Effector memory CD8-positive, alpha-beta T cell (primary cell): Measurements from ENCODE around the gene ARHGEF4.
A peak's percentile ranks its signal among the peaks of the same experiment; 100 is the strongest.

Source experiments
- ATAC-seq: fragments of 150-1000 bp; cut with Tn5 transposase; replicated peaks from 2 replicates; pipeline ENCODE4 v1.10.0; 2021; ENCODE audit warnings: mild to moderate bottlenecking, moderate library complexity
- DNase-seq, 3 experiments: peaks; one replicate each; pipeline ENCODE4 v3.0.0; 2021
- H3K27ac Mint-ChIP-seq, 2 donors: one replicate each; pipeline ENCODE4 v1.8.0; 2022; ENCODE audit warnings: mild to moderate bottlenecking in 2 of 2, mixed read lengths in 2 of 2, moderate library complexity in 2 of 2
- H3K27me3 Mint-ChIP-seq, 2 donors: one replicate each; pipeline ENCODE4 v1.8.0; 2022; ENCODE audit warnings: mixed read lengths in 2 of 2
- H3K36me3 Mint-ChIP-seq: one replicate; pipeline ENCODE4 v1.8.0; 2022; ENCODE audit warnings: mild to moderate bottlenecking, moderate library complexity, mixed read lengths; ENCODE audit not compliant: insufficient read depth
- H3K4me1 Mint-ChIP-seq, 2 donors: one replicate each; pipeline ENCODE4 v1.8.0; 2022; ENCODE audit warnings: low read depth in 2 of 2, mixed read lengths in 2 of 2
- H3K4me3 Mint-ChIP-seq, 2 donors: one replicate each; pipeline ENCODE4 v1.8.0; 2022; ENCODE audit warnings: mild to moderate bottlenecking in 2 of 2, mixed read lengths in 2 of 2, moderate library complexity in 2 of 2
- H3K9me3 Mint-ChIP-seq, 2 donors: one replicate each; pipeline ENCODE4 v1.8.0; 2022; ENCODE audit warnings: mixed read lengths in 2 of 2

The ARHGEF4 gene

GRCh38 chr2:130807659-130808385 is 28.9 kb upstream of the ARHGEF4 start:
- DNase-seq (no peak), ATAC-seq (no peak)
- H3K9me3 Mint-ChIP-seq: no peaks in the 10 kb centered on the region
- H3K27me3 Mint-ChIP-seq: peaks cover 15 to 17% of the 10 kb centered on the region in 2 donors
- no peaks in the 10 kb centered on the region for H3K36me3 Mint-ChIP-seq
- H3K4me3 Mint-ChIP-seq: no peak overlapping the region
- no peak overlapping the region for H3K27ac Mint-ChIP-seq
- peaks cover 2 to 10% of the 10 kb centered on the region in 2 donors for H3K4me1 Mint-ChIP-seq

- peaks cover 16 to 17% of the 10 kb centered on the region in 2 donors for H3K27me3 Mint-ChIP-seq
- H3K4me3 Mint-ChIP-seq: no peak overlapping the region
- DNase-seq: no peak
- H3K4me1 Mint-ChIP-seq: peaks cover 2 to 10% of the 10 kb centered on the region in 2 donors
- no peaks in the 10 kb centered on the region for H3K9me3 Mint-ChIP-seq
- ATAC-seq: no peak
- no peaks in the 10 kb centered on the region for H3K36me3 Mint-ChIP-seq
- H3K27ac Mint-ChIP-seq: no peak overlapping the region
Observed at GRCh38 chr2:130808482-130809268, 28.0 kb upstream of the ARHGEF4 start.

- ATAC-seq (no peak), DNase-seq (no peak)
- Mint-ChIP-seq H3K27me3 (peaks cover 24 to 34% of the 10 kb centered on the region in 2 donors), H3K36me3 (no peaks in the 10 kb centered on the region), H3K4me1 (peaks cover 2 to 7% of the 10 kb centered on the region in 2 donors), H3K4me3 (no peak overlapping the region), H3K27ac (peak overlapping the region in 1 of 2 donors; percentile 16), H3K9me3 (no peaks in the 10 kb centered on the region)
Observed at GRCh38 chr2:130810490-130810889, 26.2 kb upstream of the ARHGEF4 start.

GRCh38 chr2:130813722-130814121 is 23.0 kb upstream of the ARHGEF4 start:
- Mint-ChIP-seq H3K9me3 (no peaks in the 10 kb centered on the region), H3K4me1 (peaks cover 0 to 4% of the 10 kb centered on the region in 2 donors), H3K27me3 (peaks cover 23 to 36% of the 10 kb centered on the region in 2 donors), H3K36me3 (no peaks in the 10 kb centered on the region), H3K27ac (no peak overlapping the region), H3K4me3 (no peak overlapping the region)
- DNase-seq: no peak
- no peak for ATAC-seq

GRCh38 chr2:130814931-130815680 is 21.6 kb upstream of the ARHGEF4 start:
- peak overlapping the region in 1 of 2 donors; percentile 22 for H3K27ac Mint-ChIP-seq
- H3K9me3 Mint-ChIP-seq: no peaks in the 10 kb centered on the region

GRCh38 chr2:130818809-130819208 is 17.9 kb upstream of the ARHGEF4 start:
- Mint-ChIP-seq H3K27ac (no peak overlapping the region), H3K4me1 (peaks cover 1% of the 10 kb centered on the region in 2 donors), H3K4me3 (no peak overlapping the region), H3K9me3 (no peaks in the 10 kb centered on the region), H3K27me3 (peaks cover 14 to 30% of the 10 kb centered on the region in 2 donors), H3K36me3 (no peaks in the 10 kb centered on the region)
- DNase-seq: no peak
- ATAC-seq: no peak

More at GRCh38 chr2:130814931-130815680, 21.6 kb upstream of the ARHGEF4 start:
- peaks cover 19 to 32% of the 10 kb centered on the region in 2 donors for H3K27me3 Mint-ChIP-seq
- no peak for DNase-seq
- ATAC-seq: no peak
- peaks cover 0 to 4% of the 10 kb centered on the region in 2 donors for H3K4me1 Mint-ChIP-seq
- no peak overlapping the region for H3K4me3 Mint-ChIP-seq
- no peaks in the 10 kb centered on the region for H3K36me3 Mint-ChIP-seq

- Mint-ChIP-seq H3K36me3 (no peaks in the 10 kb centered on the region), H3K27me3 (peaks cover 10 to 26% of the 10 kb centered on the region in 2 donors), H3K9me3 (no peaks in the 10 kb centered on the region), H3K27ac (no peak overlapping the region), H3K4me3 (no peak overlapping the region), H3K4me1 (peaks cover 5% of the 10 kb centered on the region in 2 donors)
- DNase-seq (no peak), ATAC-seq (no peak)
Observed at GRCh38 chr2:130819226-130819607, 17.5 kb upstream of the ARHGEF4 start.

GRCh38 chr2:130819608-130820278 is 17.0 kb upstream of the ARHGEF4 start:
- no peak overlapping the region for H3K27ac Mint-ChIP-seq
- ATAC-seq (no peak), DNase-seq (no peak)
- no peaks in the 10 kb centered on the region for H3K9me3 Mint-ChIP-seq
- peaks cover 7 to 8% of the 10 kb centered on the region in 2 donors for H3K4me1 Mint-ChIP-seq
- no peaks in the 10 kb centered on the region for H3K36me3 Mint-ChIP-seq
- peaks cover 6 to 21% of the 10 kb centered on the region in 2 donors for H3K27me3 Mint-ChIP-seq
- H3K4me3 Mint-ChIP-seq: no peak overlapping the region

- Mint-ChIP-seq H3K36me3 (no peaks in the 10 kb centered on the region), H3K9me3 (no peaks in the 10 kb centered on the region), H3K27me3 (peaks cover 6 to 15% of the 10 kb centered on the region in 2 donors), H3K4me1 (peaks cover 7 to 8% of the 10 kb centered on the region in 2 donors), H3K27ac (no peak overlapping the region), H3K4me3 (no peak overlapping the region)
- DNase-seq (no peak), ATAC-seq (no peak)
Observed at GRCh38 chr2:130820279-130820861, 16.3 kb upstream of the ARHGEF4 start.

GRCh38 chr2:130821867-130822266 is 14.8 kb upstream of the ARHGEF4 start:
- Mint-ChIP-seq H3K4me1 (peaks cover 7 to 8% of the 10 kb centered on the region in 2 donors), H3K4me3 (no peak overlapping the region), H3K27ac (peak overlapping the region; percentile 71 to 77), H3K36me3 (no peaks in the 10 kb centered on the region), H3K9me3 (no peaks in the 10 kb centered on the region), H3K27me3 (peaks cover 6 to 10% of the 10 kb centered on the region in 2 donors)
- no peak for DNase-seq
- ATAC-seq: no peak

GRCh38 chr2:130822766-130823165 is 13.9 kb upstream of the ARHGEF4 start:
- DNase-seq (no peak), ATAC-seq (no peak)
- Mint-ChIP-seq H3K4me3 (no peak overlapping the region), H3K27me3 (peaks cover 6 to 10% of the 10 kb centered on the region in 2 donors), H3K36me3 (no peaks in the 10 kb centered on the region), H3K9me3 (no peaks in the 10 kb centered on the region), H3K27ac (no peak overlapping the region), H3K4me1 (peaks cover 7 to 8% of the 10 kb centered on the region in 2 donors)

- H3K36me3 Mint-ChIP-seq: no peaks in the 10 kb centered on the region
- no peak for DNase-seq
Observed at GRCh38 chr2:130823171-130823885, 13.4 kb upstream of the ARHGEF4 start.

More at GRCh38 chr2:130823171-130823885, 13.4 kb upstream of the ARHGEF4 start:
- H3K27me3 Mint-ChIP-seq: peaks cover 6 to 8% of the 10 kb centered on the region in 2 donors
- H3K27ac Mint-ChIP-seq: peak overlapping the region; percentile 91 to 97
- H3K4me1 Mint-ChIP-seq: peaks cover 7 to 8% of the 10 kb centered on the region in 2 donors
- H3K4me3 Mint-ChIP-seq: no peak overlapping the region
- H3K9me3 Mint-ChIP-seq: no peaks in the 10 kb centered on the region
- ATAC-seq: no peak
